ENCODE measurements around the gene VEGFA.

- TF ChIP-seq CTCF (IDR thresholded peaks at IDR 0.05) (no peak), POLR2A (IDR thresholded peaks at IDR 0.05) (no peak), POLR2AphosphoS5 (IDR thresholded peaks at IDR 0.05) (no peak), EP300 (IDR thresholded peaks at IDR 0.05) (no peak)
Observed at GRCh38 chr6:43727634-43728033, 42.4 kb upstream of the VEGFA start.
